Right lobe of liver (tissue), 6 donors: ENCODE results near the gene SERHL2. TPM values are rescaled to one million over a fixed set of nuclear protein-coding genes. Genes with fewer than 3 reads are reported as not detected.

Source experiments
- ATAC-seq, 4 donors: fragments of 200-7000 bp; cut with Tn5 transposase; one replicate each; pipeline ENCODE4 v1.9.1; 2020; ENCODE audit warnings: mild to moderate bottlenecking in 4 of 4, moderate library complexity in 4 of 4
- DNase-seq, 3 donors: peaks; one replicate each; pipeline ENCODE4 v3.0.0-alpha.2; 2020
- H3K27ac ChIP-seq, 3 donors: fragments of 200-600 bp; one replicate each; pipeline ENCODE4 v1.8.0; 2022
- H3K27me3 ChIP-seq, 2 donors: fragments of 200-600 bp; one replicate each; pipeline ENCODE4 v1.8.0; 2022
- H3K36me3 ChIP-seq, 4 donors: fragments of 200-600 bp; sonication (generic) in 1 of 4; one replicate each; pipeline versions ENCODE4 v1.5.1 to v1.8.0; 2017 to 2022; ENCODE audit warnings: control low read depth in 1 of 4
- H3K4me1 ChIP-seq, 4 donors: fragments of 200-600 bp; sonication (generic) in 1 of 4; one replicate each; pipeline versions ENCODE4 v1.5.1 to v1.8.0; 2017 to 2022; ENCODE audit warnings: control low read depth in 1 of 4
- H3K4me3 ChIP-seq, 3 donors: fragments of 200-600 bp; one replicate each; pipeline ENCODE4 v1.8.0; 2022
- H3K9me3 ChIP-seq, 4 donors: fragments of 200-600 bp; sonication (generic) in 1 of 4; one replicate each; pipeline versions ENCODE4 v1.5.1 to v1.8.0; 2017 to 2022; ENCODE audit warnings: control low read depth in 1 of 4
- POLR2A ChIP-seq: fragments of 450-650 bp; IDR thresholded peaks from one replicate; pipeline ENCODE4 v1.6.1; 2017; ENCODE audit warnings: antibody characterized with exemption, mild to moderate bottlenecking
- WGBS: methylation state at CpG from one replicate; pipeline ENCODE4 v1.1.6; 2018; ENCODE audit warnings: low coverage, low lambda C conversion rate; ENCODE audit not compliant: insufficient coverage; ENCODE audit errors: missing lambda C conversion rate; 5-methylcytosine and 5-hydroxymethylcytosine counted together
- intact Hi-C, 2 donors: fragments of 100-400 bp; cut with DNase I; formaldehyde crosslinking; loops; one replicate each; pipeline versions ENCODE4 v1.11.2 to v1.14.1; 2022
- total RNA-seq, 6 experiments: library from RNA; depleted of rRNA in 2 of 6; stranded (reverse); fragments of >200 nt in 2 of 6; fragmentation: NEBNext Ultra II Directional in 3 of 6; extraction: Animal tissue kit (Norgen Biotek cat#: 25700) in 3 of 6; gene quantifications; one replicate each; pipeline versions ENCODE4 v1.1.0 to v1.2.4, GENCODE V29; 2016 to 2023
- TF ChIP-seq, protein P1 (sequence below), 4 donors: fragments of 200-600 bp in 3 of 4; fragments of 450-650 bp in 1 of 4; IDR thresholded peaks; one replicate each; pipeline versions ENCODE4 v1.5.1 to v1.8.0; 2016 to 2022; ENCODE audit warnings: antibody characterized with exemption in 4 of 4, mild to moderate bottlenecking in 2 of 4
- donor health status: DM: no; HTN: yes; CAD: no.
- donor health status: DM: no; HTN: no; CAD: no.
- donor health status: DM: no; HTN: no; CAD: no.
- donor health status: DM: no; HTN: yes; CAD: no.
- donor health status: DM: no; HTN: yes; CAD: no.

SERHL2 gene
- total RNA-seq, 6 experiments from 2014 or later: 0.29 to 2.9 (median 0.80) TPM

- Histone ChIP-seq H3K9me3 (no peaks in the 10 kb centered on the region), H3K4me1 (no peaks in the 10 kb centered on the region), H3K4me3 (no peak overlapping the region), H3K27ac (no peak overlapping the region), H3K27me3 (no peaks in the 10 kb centered on the region), H3K36me3 (peaks cover 0 to 46% (median 18%) of the 10 kb centered on the region in 4 donors)
- TF ChIP-seq POLR2A: no peak
- TF ChIP-seq, protein P1, sequence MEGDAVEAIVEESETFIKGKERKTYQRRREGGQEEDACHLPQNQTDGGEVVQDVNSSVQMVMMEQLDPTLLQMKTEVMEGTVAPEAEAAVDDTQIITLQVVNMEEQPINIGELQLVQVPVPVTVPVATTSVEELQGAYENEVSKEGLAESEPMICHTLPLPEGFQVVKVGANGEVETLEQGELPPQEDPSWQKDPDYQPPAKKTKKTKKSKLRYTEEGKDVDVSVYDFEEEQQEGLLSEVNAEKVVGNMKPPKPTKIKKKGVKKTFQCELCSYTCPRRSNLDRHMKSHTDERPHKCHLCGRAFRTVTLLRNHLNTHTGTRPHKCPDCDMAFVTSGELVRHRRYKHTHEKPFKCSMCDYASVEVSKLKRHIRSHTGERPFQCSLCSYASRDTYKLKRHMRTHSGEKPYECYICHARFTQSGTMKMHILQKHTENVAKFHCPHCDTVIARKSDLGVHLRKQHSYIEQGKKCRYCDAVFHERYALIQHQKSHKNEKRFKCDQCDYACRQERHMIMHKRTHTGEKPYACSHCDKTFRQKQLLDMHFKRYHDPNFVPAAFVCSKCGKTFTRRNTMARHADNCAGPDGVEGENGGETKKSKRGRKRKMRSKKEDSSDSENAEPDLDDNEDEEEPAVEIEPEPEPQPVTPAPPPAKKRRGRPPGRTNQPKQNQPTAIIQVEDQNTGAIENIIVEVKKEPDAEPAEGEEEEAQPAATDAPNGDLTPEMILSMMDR (IDR thresholded peaks at IDR 0.05): no peak
- intact Hi-C loops: no loop called here
- ATAC-seq: no peak
- no CpG with 5 or more reads among the region's 4 CpGs for WGBS
- no peak for DNase-seq
These were observed 30.7 kb downstream of the SERHL2 start for GRCh38 chr22:42584364-42584940.

- DNase-seq (no peak), ATAC-seq (no peak)
- no peaks in the 10 kb centered on the region for H3K9me3 ChIP-seq
- WGBS: 72% methylated on average over 2 of the region's 8 CpGs
- intact Hi-C loops: no loop called here
- TF ChIP-seq, protein P1 (IDR thresholded peaks at IDR 0.05): no peak
- no peak for TF ChIP-seq POLR2A
- H3K4me3 ChIP-seq: no peak overlapping the region
- H3K27ac ChIP-seq: no peak overlapping the region
- H3K36me3 ChIP-seq: peaks cover 0 to 50% (median 19%) of the 10 kb centered on the region in 4 donors
- no peaks in the 10 kb centered on the region for H3K27me3 ChIP-seq
- no peaks in the 10 kb centered on the region for H3K4me1 ChIP-seq
These were observed 31.3 kb downstream of the SERHL2 start for GRCh38 chr22:42585096-42585495.

DNA sequence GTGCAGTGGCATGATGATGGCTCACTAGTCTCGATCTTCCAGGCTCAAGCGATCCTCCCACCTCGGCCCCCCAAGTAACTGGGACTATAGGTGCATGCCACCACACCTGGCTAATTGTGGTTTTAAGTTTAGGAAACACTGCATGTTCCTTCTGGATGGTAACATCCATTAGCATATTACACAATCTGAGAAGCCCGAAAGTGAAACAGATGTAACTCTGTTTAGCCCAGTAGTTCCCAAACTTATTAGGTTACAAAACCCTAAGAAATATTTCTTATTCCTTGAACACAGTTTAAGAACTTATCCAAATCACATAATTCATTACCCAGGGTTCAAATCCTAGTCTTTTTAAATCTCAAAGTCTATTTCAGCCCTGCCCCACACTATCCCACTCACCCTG is 32.6 kb downstream of the SERHL2 start:
- Histone ChIP-seq H3K4me1 (no peaks in the 10 kb centered on the region), H3K36me3 (peaks cover 0 to 63% (median 25%) of the 10 kb centered on the region in 4 donors), H3K27me3 (no peaks in the 10 kb centered on the region), H3K9me3 (no peaks in the 10 kb centered on the region), H3K27ac (no peak overlapping the region), H3K4me3 (no peak overlapping the region)
- DNase-seq (no peak), ATAC-seq (no peak)
- intact Hi-C loops: no loop called here
- no peak for TF ChIP-seq POLR2A
- TF ChIP-seq, protein P1 (IDR thresholded peaks at IDR 0.05): no peak
- WGBS: 70% methylated on average over 3 of the region's 4 CpGs

DNA sequence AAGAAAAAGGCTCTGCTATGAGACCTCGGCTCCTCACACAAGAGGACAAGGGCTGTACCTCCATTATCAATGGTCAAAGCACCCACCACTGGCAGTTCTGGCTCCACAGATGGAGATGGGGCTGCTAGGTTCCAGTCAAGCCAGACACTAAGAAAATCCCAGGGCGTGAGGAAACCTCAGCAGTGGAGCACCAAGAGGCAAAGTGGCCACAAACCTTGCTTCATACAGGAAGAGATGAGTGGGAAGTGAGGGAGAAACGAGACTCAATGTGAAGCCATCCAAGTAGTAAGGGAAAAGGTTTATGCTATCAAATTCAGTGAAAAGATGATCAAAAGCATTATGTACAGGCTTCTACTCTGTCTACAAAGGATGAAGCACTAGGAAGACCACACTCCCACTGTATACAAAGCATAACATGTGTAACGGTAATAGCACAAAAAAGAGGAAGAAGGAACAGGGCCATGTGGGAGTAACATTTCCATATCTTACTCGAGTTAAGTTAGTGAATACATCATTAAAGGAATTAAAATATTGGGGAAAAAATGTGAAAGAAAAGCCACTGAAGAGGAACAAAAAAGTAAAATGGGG is 33.9 kb downstream of the SERHL2 start:
- H3K9me3 ChIP-seq: no peaks in the 10 kb centered on the region
- no peaks in the 10 kb centered on the region for H3K4me1 ChIP-seq
- intact Hi-C loops: no loop called here
- no peaks in the 10 kb centered on the region for H3K27me3 ChIP-seq
- TF ChIP-seq POLR2A: no peak
- TF ChIP-seq, protein P1 (IDR thresholded peaks at IDR 0.05): no peak
- no peak overlapping the region for H3K4me3 ChIP-seq
- DNase-seq: no peak
- peaks cover 0 to 76% (median 29%) of the 10 kb centered on the region in 4 donors for H3K36me3 ChIP-seq
- no peak for ATAC-seq
- no peak overlapping the region for H3K27ac ChIP-seq
- 62% methylated on average over 3 of the region's 5 CpGs for WGBS
